Measurements from ENCODE around the gene KLHDC7B.
A peak's percentile ranks its signal among the peaks of the same experiment; 100 is the strongest.

The KLHDC7B gene

GRCh38 chr22:50502628-50503474 lies 42.8 kb upstream of the KLHDC7B start:
- TF ChIP-seq, protein P1, sequence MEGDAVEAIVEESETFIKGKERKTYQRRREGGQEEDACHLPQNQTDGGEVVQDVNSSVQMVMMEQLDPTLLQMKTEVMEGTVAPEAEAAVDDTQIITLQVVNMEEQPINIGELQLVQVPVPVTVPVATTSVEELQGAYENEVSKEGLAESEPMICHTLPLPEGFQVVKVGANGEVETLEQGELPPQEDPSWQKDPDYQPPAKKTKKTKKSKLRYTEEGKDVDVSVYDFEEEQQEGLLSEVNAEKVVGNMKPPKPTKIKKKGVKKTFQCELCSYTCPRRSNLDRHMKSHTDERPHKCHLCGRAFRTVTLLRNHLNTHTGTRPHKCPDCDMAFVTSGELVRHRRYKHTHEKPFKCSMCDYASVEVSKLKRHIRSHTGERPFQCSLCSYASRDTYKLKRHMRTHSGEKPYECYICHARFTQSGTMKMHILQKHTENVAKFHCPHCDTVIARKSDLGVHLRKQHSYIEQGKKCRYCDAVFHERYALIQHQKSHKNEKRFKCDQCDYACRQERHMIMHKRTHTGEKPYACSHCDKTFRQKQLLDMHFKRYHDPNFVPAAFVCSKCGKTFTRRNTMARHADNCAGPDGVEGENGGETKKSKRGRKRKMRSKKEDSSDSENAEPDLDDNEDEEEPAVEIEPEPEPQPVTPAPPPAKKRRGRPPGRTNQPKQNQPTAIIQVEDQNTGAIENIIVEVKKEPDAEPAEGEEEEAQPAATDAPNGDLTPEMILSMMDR (IDR thresholded peaks at IDR 0.05), result no peak
- DNase-seq, result no peak
- H3K27ac Mint-ChIP-seq, result peak overlapping the region; percentile 48

GRCh38 chr22:50503475-50504145 lies 42.1 kb upstream of the KLHDC7B start:
- TF ChIP-seq, protein P1 (IDR thresholded peaks at IDR 0.05), result no peak
- Mint-ChIP-seq H3K27ac (no peak overlapping the region), H3K4me1 (peaks cover 6% of the 10 kb centered on the region), H3K9me3 (no peaks in the 10 kb centered on the region), H3K36me3 (ENCODE audit: low read depth) (no peaks in the 10 kb centered on the region), H3K27me3 (ENCODE audit: low read depth, poor library complexity) (peaks cover 5% of the 10 kb centered on the region), H3K4me3 (no peak overlapping the region)
- no peak for DNase-seq

More at GRCh38 chr22:50502628-50503474, 42.8 kb upstream of the KLHDC7B start:
- Mint-ChIP-seq H3K36me3 (ENCODE audit: low read depth) (no peaks in the 10 kb centered on the region), H3K27me3 (ENCODE audit: low read depth, poor library complexity) (peaks cover 5% of the 10 kb centered on the region), H3K4me3 (no peak overlapping the region), H3K4me1 (peaks cover 11% of the 10 kb centered on the region), H3K9me3 (no peaks in the 10 kb centered on the region)

GRCh38 chr22:50504369-50505211 lies 41.1 kb upstream of the KLHDC7B start:
- Mint-ChIP-seq H3K27me3 (ENCODE audit: low read depth, poor library complexity) (peaks cover 2% of the 10 kb centered on the region), H3K27ac (no peak overlapping the region), H3K36me3 (ENCODE audit: low read depth) (no peaks in the 10 kb centered on the region), H3K9me3 (no peaks in the 10 kb centered on the region), H3K4me1 (peaks cover 12% of the 10 kb centered on the region), H3K4me3 (no peak overlapping the region)
- no peak for DNase-seq
- TF ChIP-seq, protein P1 (IDR thresholded peaks at IDR 0.05), result no peak

GRCh38 chr22:50505276-50505775 lies 40.4 kb upstream of the KLHDC7B start:
- Mint-ChIP-seq H3K9me3 (no peaks in the 10 kb centered on the region), H3K4me3 (no peak overlapping the region), H3K27me3 (ENCODE audit: low read depth, poor library complexity) (peaks cover 2% of the 10 kb centered on the region), H3K4me1 (peaks cover 15% of the 10 kb centered on the region), H3K27ac (no peak overlapping the region), H3K36me3 (ENCODE audit: low read depth) (no peaks in the 10 kb centered on the region)
- no peak for DNase-seq
- TF ChIP-seq, protein P1 (IDR thresholded peaks at IDR 0.05), result no peak

DNA sequence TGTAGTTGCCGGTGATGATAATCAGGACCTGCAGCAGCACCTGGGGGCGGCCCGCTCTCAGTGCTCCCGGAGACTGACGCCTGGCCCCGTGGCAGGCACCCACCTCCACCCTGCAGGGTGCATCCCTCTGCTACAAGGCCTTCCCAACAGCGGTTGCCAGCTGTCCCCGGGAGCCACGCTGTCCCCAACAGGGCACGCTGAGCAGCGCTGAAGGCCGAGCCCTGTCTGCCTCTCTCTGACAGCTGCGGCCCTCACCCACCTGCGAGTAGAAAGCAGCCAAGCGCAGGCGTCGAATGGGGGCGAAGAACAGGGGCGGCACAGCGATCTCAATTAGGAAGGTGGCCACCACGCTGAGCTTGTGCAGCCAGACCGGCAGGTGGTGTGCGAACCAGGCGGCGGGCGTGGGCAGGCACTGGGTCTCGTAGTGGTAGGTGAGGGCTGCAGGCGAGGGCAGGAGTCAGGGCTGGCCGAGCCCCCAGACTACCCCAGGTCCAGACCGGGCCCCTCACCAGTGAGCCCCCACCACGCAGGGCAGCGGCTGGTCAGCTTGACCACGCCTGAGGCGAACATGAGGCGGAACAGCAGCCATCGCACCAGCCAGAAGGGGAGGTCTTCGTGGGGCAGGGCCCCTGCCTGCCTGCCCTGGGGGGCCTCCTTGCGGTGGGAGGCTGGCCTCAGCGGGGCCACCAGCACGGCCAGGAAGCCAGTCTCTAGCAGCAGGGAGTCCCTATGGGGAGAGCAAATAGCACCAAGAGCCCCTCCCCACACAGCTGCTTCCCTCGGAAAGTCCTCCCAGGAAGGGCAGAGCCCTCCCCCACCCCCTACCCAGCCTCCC lies 39.7 kb upstream of the KLHDC7B start:
- TF ChIP-seq, protein P1 (IDR thresholded peaks at IDR 0.05), result no peak
- Mint-ChIP-seq H3K4me3 (peak overlapping the region; percentile 95), H3K36me3 (ENCODE audit: low read depth) (no peaks in the 10 kb centered on the region), H3K9me3 (no peaks in the 10 kb centered on the region), H3K4me1 (peaks cover 15% of the 10 kb centered on the region), H3K27me3 (ENCODE audit: low read depth, poor library complexity) (peaks cover 2% of the 10 kb centered on the region), H3K27ac (no peak overlapping the region)
- DNase-seq, result no peak
